Karpas-422 (cell line): Measurements from ENCODE around the gene CTNNA2. TPM values are rescaled to one million over a fixed set of nuclear protein-coding genes. Genes with fewer than 3 reads are reported as not detected.

Experiments
- DNase-seq: peaks from one replicate; pipeline ENCODE4 v3.0.0-alpha.2; 2015
- H2AFZ ChIP-seq: fragments of 200-600 bp; sonication (generic); 2 replicates; pipeline ENCODE4 v1.6.1; 2014; ENCODE audit warnings: antibody characterized with exemption, low read length, mixed read lengths
- H3K27ac ChIP-seq: fragments of 200-600 bp; sonication (generic); 2 replicates; pipeline ENCODE4 v1.5.1; 2014; ENCODE audit warnings: mild to moderate bottlenecking, low read length, moderate library complexity
- H3K27me3 ChIP-seq: fragments of 200-600 bp; sonication (generic); 2 replicates; pipeline ENCODE4 v1.6.1; 2014; ENCODE audit warnings: low read length, mixed read lengths
- H3K36me3 ChIP-seq: fragments of 200-600 bp; sonication (generic); 2 replicates; pipeline ENCODE4 v1.6.1; 2014; ENCODE audit warnings: low read length, mixed read lengths; ENCODE audit not compliant: insufficient read depth
- H3K4me1 ChIP-seq: fragments of 200-600 bp; sonication (generic); 2 replicates; pipeline ENCODE4 v1.6.1; 2014; ENCODE audit warnings: mild to moderate bottlenecking, low read length, mixed read lengths
- H3K4me2 ChIP-seq: fragments of 200-600 bp; sonication (generic); 2 replicates; pipeline ENCODE4 v1.6.1; 2014; ENCODE audit warnings: low read length, low read depth, mild to moderate bottlenecking; ENCODE audit not compliant: poor library complexity, severe bottlenecking
- H3K4me3 ChIP-seq: fragments of 200-600 bp; sonication (generic); 2 replicates; pipeline ENCODE4 v1.5.1; 2014; ENCODE audit warnings: mild to moderate bottlenecking, antibody characterized with exemption, low read length, mixed read lengths
- H3K79me2 ChIP-seq: fragments of 200-600 bp; sonication (generic); 2 replicates; pipeline ENCODE4 v1.6.1; 2014; ENCODE audit warnings: mild to moderate bottlenecking, low read length, mixed read lengths
- H3K9ac ChIP-seq: fragments of 200-600 bp; sonication (generic); 2 replicates; pipeline ENCODE4 v1.6.0; 2014; ENCODE audit warnings: low read length
- H3K9me2 ChIP-seq: fragments of 200-600 bp; sonication (generic), shearing (Covaris generic); replicated peaks from 2 replicates; pipeline ENCODE4 v1.6.0; 2014; ENCODE audit warnings: mild to moderate bottlenecking, low read length, moderate library complexity; ENCODE audit not compliant: insufficient read depth
- H3K9me3 ChIP-seq: fragments of 300-700, 200-600 bp; sonication (generic); 2 replicates; pipeline ENCODE4 v1.6.1; 2014; ENCODE audit warnings: low read length, mixed read lengths
- H4K20me1 ChIP-seq: fragments of 200-600 bp; sonication (generic); 2 replicates; pipeline ENCODE4 v1.6.1; 2014; ENCODE audit warnings: mild to moderate bottlenecking, antibody characterized with exemption, low read length, low read depth; ENCODE audit not compliant: insufficient read depth
- total RNA-seq: library from RNA; depleted of rRNA; stranded (reverse); fragments of >200 nt; shearing (Covaris generic); gene quantifications from 2 replicates; pipeline ENCODE4 v1.2.3, GENCODE V29; 2014; ENCODE audit warnings: low replicate concordance

CTNNA2 gene
- total RNA-seq, 1 experiment from 2014 or later, result not detected

GRCh38 chr2:80009211-80009610 is 496.4 kb downstream of the CTNNA2 start:
- H2AFZ ChIP-seq, result no peak overlapping the region
- DNase-seq, result no peak
- no peak overlapping the region for H3K9ac ChIP-seq
- no peaks in the 10 kb centered on the region for H3K9me2 ChIP-seq
- no peaks in the 10 kb centered on the region for H3K9me3 ChIP-seq
- H3K4me2 ChIP-seq, result no peak overlapping the region
- no peak overlapping the region for H3K4me3 ChIP-seq
- H3K36me3 ChIP-seq, result no peaks in the 10 kb centered on the region
- H3K27ac ChIP-seq, result no peak overlapping the region
- H3K79me2 ChIP-seq, result no peaks in the 10 kb centered on the region
- H3K27me3 ChIP-seq, result no peaks in the 10 kb centered on the region
- no peaks in the 10 kb centered on the region for H3K4me1 ChIP-seq
- H4K20me1 ChIP-seq, result no peaks in the 10 kb centered on the region

DNA sequence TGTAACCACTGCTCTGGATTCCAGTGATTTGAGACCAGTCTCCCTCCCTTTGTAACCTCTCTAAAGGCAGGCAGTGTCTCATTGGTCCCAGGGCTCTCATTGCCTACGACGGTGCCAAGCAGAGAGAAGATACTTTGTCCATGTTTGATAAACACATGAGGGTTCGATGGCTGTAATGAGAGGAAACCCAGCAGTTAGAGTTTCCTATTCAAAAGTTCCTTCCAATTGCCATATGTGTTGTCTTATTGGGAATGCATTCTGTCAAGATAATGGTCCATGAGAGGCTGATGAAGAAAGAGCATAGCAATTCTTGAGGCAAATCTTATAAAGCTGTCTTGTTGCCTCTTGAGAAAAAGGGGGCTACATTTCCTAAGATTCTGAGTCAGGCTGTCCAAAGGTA is 499.2 kb downstream of the CTNNA2 start:
- Histone ChIP-seq H3K4me2 (no peak overlapping the region), H3K4me3 (no peak overlapping the region), H3K9me3 (no peaks in the 10 kb centered on the region), H3K9ac (no peak overlapping the region), H3K79me2 (no peaks in the 10 kb centered on the region), H3K27me3 (no peaks in the 10 kb centered on the region), H3K9me2 (no peaks in the 10 kb centered on the region), H3K27ac (no peak overlapping the region), H3K36me3 (no peaks in the 10 kb centered on the region), H2AFZ (no peak overlapping the region), H3K4me1 (no peaks in the 10 kb centered on the region), H4K20me1 (no peaks in the 10 kb centered on the region)
- no peak for DNase-seq

- H3K4me2 ChIP-seq, result no peak overlapping the region
- DNase-seq, result no peak
- H3K4me3 ChIP-seq, result no peak overlapping the region
- no peaks in the 10 kb centered on the region for H3K27me3 ChIP-seq
- H3K9me3 ChIP-seq, result no peaks in the 10 kb centered on the region
- no peaks in the 10 kb centered on the region for H3K36me3 ChIP-seq
- H2AFZ ChIP-seq, result no peak overlapping the region
- no peaks in the 10 kb centered on the region for H3K79me2 ChIP-seq
- no peaks in the 10 kb centered on the region for H4K20me1 ChIP-seq
- no peak overlapping the region for H3K27ac ChIP-seq
- no peaks in the 10 kb centered on the region for H3K9me2 ChIP-seq
- H3K4me1 ChIP-seq, result peaks cover 3% of the 10 kb centered on the region
- H3K9ac ChIP-seq, result no peak overlapping the region
Measured at GRCh38 chr2:80014637-80015036, 501.8 kb downstream of the CTNNA2 start.

- Histone ChIP-seq H3K27me3 (no peaks in the 10 kb centered on the region), H3K4me1 (peaks cover 10% of the 10 kb centered on the region), H3K9ac (no peak overlapping the region), H3K4me2 (no peak overlapping the region), H2AFZ (no peak overlapping the region), H3K27ac (no peak overlapping the region), H4K20me1 (no peaks in the 10 kb centered on the region), H3K9me3 (no peaks in the 10 kb centered on the region), H3K4me3 (no peak overlapping the region), H3K36me3 (no peaks in the 10 kb centered on the region), H3K9me2 (no peaks in the 10 kb centered on the region), H3K79me2 (no peaks in the 10 kb centered on the region)
- DNase-seq, result no peak
Measured at GRCh38 chr2:80016171-80016570, 503.3 kb downstream of the CTNNA2 start.

- Histone ChIP-seq H3K9me3 (no peaks in the 10 kb centered on the region), H3K36me3 (no peaks in the 10 kb centered on the region), H3K4me1 (peaks cover 10% of the 10 kb centered on the region), H4K20me1 (no peaks in the 10 kb centered on the region), H3K27me3 (no peaks in the 10 kb centered on the region), H2AFZ (no peak overlapping the region), H3K9me2 (no peaks in the 10 kb centered on the region), H3K79me2 (no peaks in the 10 kb centered on the region), H3K27ac (no peak overlapping the region), H3K9ac (no peak overlapping the region), H3K4me2 (no peak overlapping the region), H3K4me3 (no peak overlapping the region)
- peak; percentile 43 for DNase-seq
Measured at GRCh38 chr2:80019571-80020460, 507.0 kb downstream of the CTNNA2 start.

DNA sequence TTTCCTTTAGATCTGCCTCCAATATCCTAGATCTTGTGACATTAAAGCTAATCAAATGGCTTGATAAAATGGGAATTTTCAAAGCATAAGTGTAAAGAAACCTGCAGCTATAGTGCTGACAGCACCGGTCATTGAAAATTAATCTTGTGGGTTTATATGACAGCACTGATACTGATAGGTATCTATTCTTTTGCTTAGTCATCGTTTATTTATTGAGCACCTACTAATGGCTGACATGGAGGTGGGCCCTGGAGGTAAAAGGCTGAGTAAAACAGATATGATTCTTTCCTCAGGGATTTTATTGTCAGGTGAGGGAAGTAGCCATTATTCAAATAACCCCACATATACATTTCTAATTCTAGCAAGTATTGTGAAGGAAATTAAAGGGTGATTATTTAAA is 509.2 kb downstream of the CTNNA2 start:
- Histone ChIP-seq H3K27me3 (no peaks in the 10 kb centered on the region), H3K9me2 (no peaks in the 10 kb centered on the region), H3K79me2 (no peaks in the 10 kb centered on the region), H3K4me1 (peaks cover 10% of the 10 kb centered on the region), H3K27ac (no peak overlapping the region), H4K20me1 (no peaks in the 10 kb centered on the region), H3K9me3 (no peaks in the 10 kb centered on the region), H2AFZ (no peak overlapping the region), H3K9ac (no peak overlapping the region), H3K4me2 (no peak overlapping the region), H3K36me3 (no peaks in the 10 kb centered on the region), H3K4me3 (no peak overlapping the region)
- DNase-seq, result no peak

DNA sequence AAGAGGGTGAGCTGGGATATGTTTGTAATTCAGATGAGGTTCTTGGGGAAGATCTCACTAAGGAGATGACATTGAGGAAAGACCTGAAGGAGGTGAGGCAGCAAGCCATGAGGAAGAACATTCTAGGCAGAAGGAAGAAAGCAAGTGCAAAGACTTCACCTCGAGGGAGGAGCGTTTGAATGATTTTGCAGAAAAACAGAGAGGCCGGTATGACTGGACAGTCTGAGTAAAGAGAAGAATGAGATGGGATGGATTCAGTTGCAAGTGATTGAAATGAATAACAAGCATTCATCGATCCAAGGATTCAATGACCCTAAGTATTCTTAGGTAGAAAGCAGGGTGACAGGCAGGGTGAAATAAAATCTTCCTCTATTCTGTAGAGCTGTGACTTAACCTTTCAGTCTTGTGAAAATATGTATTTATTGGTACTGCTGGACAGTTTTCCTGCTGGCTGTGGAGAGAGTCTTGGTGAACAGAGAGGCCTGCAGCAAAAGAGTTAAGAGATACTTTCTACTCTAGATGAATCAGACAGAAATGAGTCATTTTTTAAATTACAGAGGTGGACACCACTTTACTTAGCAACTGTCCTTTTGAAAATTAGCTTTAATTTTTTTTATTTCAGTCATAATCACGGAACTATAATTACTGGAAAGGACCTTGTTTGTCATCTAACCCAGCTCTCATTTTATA is 513.3 kb downstream of the CTNNA2 start:
- H4K20me1 ChIP-seq, result no peaks in the 10 kb centered on the region
- no peaks in the 10 kb centered on the region for H3K36me3 ChIP-seq
- H3K27me3 ChIP-seq, result no peaks in the 10 kb centered on the region
- no peak overlapping the region for H3K27ac ChIP-seq
- no peaks in the 10 kb centered on the region for H3K79me2 ChIP-seq
- H3K9me2 ChIP-seq, result no peaks in the 10 kb centered on the region
- no peaks in the 10 kb centered on the region for H3K9me3 ChIP-seq
- no peak overlapping the region for H3K9ac ChIP-seq
- H3K4me1 ChIP-seq, result no peaks in the 10 kb centered on the region
- H3K4me2 ChIP-seq, result no peak overlapping the region
- H2AFZ ChIP-seq, result no peak overlapping the region
- no peak for DNase-seq
- H3K4me3 ChIP-seq, result no peak overlapping the region

GRCh38 chr2:80028051-80028450 is 515.2 kb downstream of the CTNNA2 start:
- Histone ChIP-seq H3K9me3 (no peaks in the 10 kb centered on the region), H3K9me2 (no peaks in the 10 kb centered on the region), H2AFZ (no peak overlapping the region), H3K36me3 (no peaks in the 10 kb centered on the region), H3K9ac (no peak overlapping the region), H3K4me3 (no peak overlapping the region), H3K27ac (no peak overlapping the region), H4K20me1 (no peaks in the 10 kb centered on the region), H3K4me2 (no peak overlapping the region), H3K27me3 (no peaks in the 10 kb centered on the region), H3K4me1 (no peaks in the 10 kb centered on the region), H3K79me2 (no peaks in the 10 kb centered on the region)
- DNase-seq, result no peak
